Neural cell (in vitro differentiated cells): ENCODE measurements around the gene SETD4. TPM values are rescaled to one million over a fixed set of nuclear protein-coding genes. Genes with fewer than 3 reads are reported as not detected.

ENCODE experiments used
- H2AFZ ChIP-seq: fragments of 200-600, 300-800 bp; sonication (generic), shearing (Covaris generic); 2 replicates; pipeline ENCODE4 v1.6.0; 2014; ENCODE audit warnings: low read depth, mild to moderate bottlenecking, antibody characterized with exemption, low read length, moderate library complexity
- H3F3A ChIP-seq: fragments of 200-600 bp; shearing (Covaris generic); 2 replicates; pipeline ENCODE4 v1.6.1; 2016; ENCODE audit warnings: mild to moderate bottlenecking, moderate library complexity, mixed read lengths, antibody characterized with exemption, low read length; ENCODE audit not compliant: insufficient read depth, poor library complexity, severe bottlenecking
- H3K27ac ChIP-seq: fragments of 200-600, 300-800 bp; sonication (generic), shearing (Covaris generic); 2 replicates; pipeline ENCODE4 v1.5.1; 2014; ENCODE audit warnings: mild to moderate bottlenecking, low read length, moderate library complexity
- H3K27me3 ChIP-seq: fragments of 300-800, 200-600 bp; sonication (generic), shearing (Covaris generic); 2 replicates; pipeline ENCODE4 v1.6.0; 2014; ENCODE audit warnings: mild to moderate bottlenecking, low read depth, low read length, moderate library complexity; ENCODE audit not compliant: insufficient read depth
- H3K36me3 ChIP-seq: fragments of 300-800, 200-600 bp; sonication (generic), shearing (Covaris generic); 2 replicates; pipeline ENCODE4 v1.5.1; 2014; ENCODE audit warnings: mild to moderate bottlenecking, antibody characterized with exemption, low read length, moderate library complexity; ENCODE audit not compliant: insufficient read depth
- H3K4me2 ChIP-seq: fragments of 300-800, 200-600 bp; sonication (generic), shearing (Covaris generic); 2 replicates; pipeline ENCODE4 v1.6.0; 2014; ENCODE audit warnings: mild to moderate bottlenecking, low read length
- H3K4me3 ChIP-seq: fragments of 300-800, 200-600 bp; sonication (generic), shearing (Covaris generic); 2 replicates; pipeline ENCODE4 v1.5.1; 2014; ENCODE audit warnings: mild to moderate bottlenecking, low read length, moderate library complexity
- H3K79me2 ChIP-seq: fragments of 200-600 bp; shearing (Covaris generic); replicated peaks from 2 replicates; pipeline ENCODE4 v1.6.0; 2014; ENCODE audit warnings: mild to moderate bottlenecking, low read length, moderate library complexity; ENCODE audit not compliant: insufficient read depth
- H3K9ac ChIP-seq: fragments of 300-800, 200-600 bp; sonication (generic), shearing (Covaris generic); 2 replicates; pipeline ENCODE4 v1.6.1; 2016; ENCODE audit warnings: mild to moderate bottlenecking, low read length, mixed read lengths
- H3K9me2 ChIP-seq: fragments of 200-600 bp; shearing (Covaris generic); 2 replicates; pipeline ENCODE4 v1.6.1; 2016; ENCODE audit warnings: mild to moderate bottlenecking, low read length, mixed read lengths; ENCODE audit not compliant: insufficient read depth
- H3K9me3 ChIP-seq: fragments of 200-600, 300-800 bp; sonication (generic), shearing (Covaris generic); 2 replicates; pipeline ENCODE4 v1.6.1; 2016; ENCODE audit warnings: mild to moderate bottlenecking, mixed run types, low read length, moderate library complexity, mixed read lengths
- H4K20me1 ChIP-seq: fragments of 200-600 bp; shearing (Covaris generic); 2 replicates; pipeline ENCODE4 v1.6.1; 2016; ENCODE audit warnings: mild to moderate bottlenecking, mixed run types; ENCODE audit not compliant: insufficient read depth
- CTCF ChIP-seq: fragments of 450-650 bp; IDR thresholded peaks from 2 replicates; pipeline ENCODE4 v1.5.1; 2014; ENCODE audit warnings: antibody characterized with exemption, mild to moderate bottlenecking, moderate library complexity; ENCODE audit not compliant: poor library complexity, severe bottlenecking
- EP300 ChIP-seq: fragments of 450-650 bp; conservative IDR thresholded peaks from 2 replicates; pipeline ENCODE4 v1.6.1; 2014; ENCODE audit warnings: antibody characterized with exemption, mild to moderate bottlenecking, moderate library complexity; ENCODE audit not compliant: poor library complexity, severe bottlenecking
- EZH2 ChIP-seq: fragments of 200-600, 300-800 bp; shearing (Covaris generic), sonication (generic); IDR thresholded peaks from 2 replicates; pipeline ENCODE4 v1.6.1; 2014; ENCODE audit warnings: antibody characterized with exemption, low read length, borderline replicate concordance, mild to moderate bottlenecking; ENCODE audit not compliant: insufficient read depth, poor library complexity, severe bottlenecking
- MXI1 ChIP-seq: fragments of 450-650 bp; conservative IDR thresholded peaks from 2 replicates; pipeline ENCODE4 v1.6.1; 2014; ENCODE audit warnings: antibody characterized with exemption, mild to moderate bottlenecking; ENCODE audit not compliant: poor library complexity, severe bottlenecking
- POLR2AphosphoS5 ChIP-seq: IDR thresholded peaks from 2 replicates; pipeline ENCODE4 v1.6.1; 2012
- RAD21 ChIP-seq: fragments of 450-650 bp; conservative IDR thresholded peaks from 2 replicates; pipeline ENCODE4 v1.6.1; 2014; ENCODE audit warnings: antibody characterized with exemption, mild to moderate bottlenecking, moderate library complexity
- REST ChIP-seq: IDR thresholded peaks from 2 replicates; pipeline ENCODE4 v1.6.1; 2012; ENCODE audit warnings: borderline replicate concordance
- SMC3 ChIP-seq: fragments of 450-650 bp; conservative IDR thresholded peaks from 2 replicates; pipeline ENCODE4 v1.6.1; 2014; ENCODE audit warnings: antibody characterized with exemption, mild to moderate bottlenecking, moderate library complexity; ENCODE audit not compliant: poor library complexity
- TAF1 ChIP-seq: IDR thresholded peaks from 2 replicates; pipeline ENCODE4 v1.6.1; 2012; ENCODE audit warnings: low read depth
- polyA plus RNA-seq: library from polyadenylated mRNA; depleted of rRNA; stranded (reverse); fragments of >200 nt; gene quantifications from 2 replicates; pipeline ENCODE4 v1.2.3, GENCODE V29; 2014

SETD4 gene
- polyA plus RNA-seq, 1 donor from 2014 or later: 64.4 TPM

DNA sequence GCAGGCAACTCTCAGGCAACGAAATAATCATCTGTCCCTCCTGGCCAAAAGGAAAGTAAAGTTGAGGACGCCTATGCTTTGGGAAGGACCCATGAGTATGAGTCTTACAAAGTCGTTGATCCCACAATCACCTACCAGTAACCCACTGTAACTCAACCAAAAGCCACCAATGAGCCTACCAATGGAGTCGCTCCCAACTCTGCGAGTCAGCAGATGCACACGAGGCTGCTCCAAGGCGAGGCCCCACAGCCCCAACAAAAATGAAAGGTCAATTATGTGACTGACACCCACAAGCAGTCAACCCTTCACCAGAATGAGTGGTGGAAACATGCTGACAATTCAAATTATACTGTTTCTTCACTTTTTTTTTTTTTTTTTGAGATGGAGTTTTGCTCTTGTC, 12.0 kb downstream of the SETD4 start:
- no peaks in the 10 kb centered on the region for H3K9me2 ChIP-seq
- H3F3A ChIP-seq: no peaks in the 10 kb centered on the region
- no peak overlapping the region for H2AFZ ChIP-seq
- no peaks in the 10 kb centered on the region for H3K79me2 ChIP-seq
- no peak for TF ChIP-seq REST
- TF ChIP-seq RAD21: no peak
- no peak for TF ChIP-seq CTCF
- no peak for TF ChIP-seq SMC3
- TF ChIP-seq EZH2: no peak
- TF ChIP-seq MXI1: no peak
- no peak overlapping the region for H3K4me2 ChIP-seq
- no peak overlapping the region for H3K27ac ChIP-seq
- no peak overlapping the region for H3K9ac ChIP-seq
- H3K27me3 ChIP-seq: no peaks in the 10 kb centered on the region
- no peaks in the 10 kb centered on the region for H3K9me3 ChIP-seq
- no peak overlapping the region for H3K4me3 ChIP-seq
- H4K20me1 ChIP-seq: no peaks in the 10 kb centered on the region
- peaks cover 6% of the 10 kb centered on the region for H3K36me3 ChIP-seq

GRCh38 chr21:36047139-36047538, 13.2 kb downstream of the SETD4 start:
- no peaks in the 10 kb centered on the region for H4K20me1 ChIP-seq
- no peak overlapping the region for H3K4me2 ChIP-seq
- H3K9me3 ChIP-seq: no peaks in the 10 kb centered on the region
- no peaks in the 10 kb centered on the region for H3K27me3 ChIP-seq
- no peak overlapping the region for H3K27ac ChIP-seq
- no peaks in the 10 kb centered on the region for H3K79me2 ChIP-seq
- H3F3A ChIP-seq: no peaks in the 10 kb centered on the region
- H3K4me3 ChIP-seq: no peak overlapping the region
- TF ChIP-seq SMC3 (no peak), MXI1 (no peak), TAF1 (no peak), CTCF (no peak), EZH2 (no peak), RAD21 (no peak), REST (no peak), EP300 (no peak), POLR2AphosphoS5 (no peak)
- H3K9ac ChIP-seq: no peak overlapping the region
- H3K9me2 ChIP-seq: no peaks in the 10 kb centered on the region
- H3K36me3 ChIP-seq: peaks cover 6% of the 10 kb centered on the region
- H2AFZ ChIP-seq: no peak overlapping the region
